HUDEP-2 (cell line): ENCODE results near the gene PHF13.
A peak's percentile ranks its signal among the peaks of the same experiment; 100 is the strongest.
"Not testable (repeated sequence)": the region's sequence is repeated elsewhere in the genome, so short reads cannot be mapped to it uniquely, and the experiment has no call there.

ENCODE experiments used
- DNase-seq, 76 experiments: peaks; one replicate each; lab custom pipeline; 2025; ENCODE audit not compliant: unreplicated experiment in 76 of 76; lab: John Stamatoyannopoulos, UW

Gene PHF13

DNA sequence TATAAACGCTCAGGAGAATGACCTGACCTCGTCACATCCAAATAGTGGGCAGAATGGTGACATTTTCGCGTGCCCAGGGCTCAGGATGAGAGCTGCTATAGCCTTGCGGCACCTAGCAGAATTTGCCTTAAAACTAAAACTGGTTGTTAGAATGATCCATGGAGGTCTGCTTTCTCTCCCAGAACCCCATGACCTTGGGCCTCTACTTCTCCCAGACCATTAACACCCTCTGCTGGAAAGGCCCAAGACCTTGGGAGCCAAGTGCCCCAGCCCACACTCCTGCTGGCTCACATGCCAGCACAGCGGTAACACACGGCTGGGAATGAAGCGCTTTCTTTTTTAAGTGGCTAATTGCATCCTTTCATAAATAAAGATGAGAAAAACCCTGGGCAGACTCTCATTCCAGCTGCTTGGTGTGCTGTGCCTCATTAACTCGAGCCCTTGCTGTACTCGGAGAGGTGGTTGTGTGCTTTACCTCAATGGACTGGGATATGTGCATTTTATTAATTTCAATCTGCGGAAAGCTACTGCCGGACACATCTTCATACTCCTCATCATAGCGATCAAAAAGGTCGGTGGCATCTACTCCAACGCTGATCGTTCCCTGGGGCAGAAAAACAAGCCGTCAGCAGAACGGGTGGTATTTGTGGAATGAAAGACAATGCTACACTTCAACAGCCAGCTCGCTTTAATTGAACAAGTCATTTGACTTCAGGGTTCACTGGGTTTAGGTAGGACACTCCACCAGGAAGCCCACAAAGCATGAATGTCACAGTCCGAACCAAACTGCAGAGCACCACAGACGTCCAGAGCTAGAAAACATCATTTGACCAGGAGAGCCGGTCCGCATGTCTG, 40.1 kb downstream of the PHF13 start:
- no peak for DNase-seq

DNA sequence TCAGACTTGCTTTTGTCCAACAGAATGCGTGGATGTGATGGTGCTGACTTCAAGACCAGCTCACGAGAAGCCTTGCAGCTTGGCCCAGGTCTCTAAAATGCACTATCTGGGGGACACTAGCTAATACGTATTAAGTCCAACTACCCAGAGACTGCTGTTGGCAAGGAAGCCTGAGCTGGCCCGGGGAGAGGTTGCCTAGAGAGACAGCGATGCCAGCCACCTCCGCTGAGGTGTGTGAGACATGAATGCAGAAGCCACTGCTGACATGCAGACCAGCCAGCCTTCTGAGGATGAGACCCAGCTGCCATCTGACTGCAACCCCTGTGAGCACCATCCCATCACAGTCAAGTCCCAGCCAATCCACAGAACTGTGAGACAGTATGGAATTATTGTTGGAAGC, 43.6 kb downstream of the PHF13 start:
- no peak for DNase-seq

DNA sequence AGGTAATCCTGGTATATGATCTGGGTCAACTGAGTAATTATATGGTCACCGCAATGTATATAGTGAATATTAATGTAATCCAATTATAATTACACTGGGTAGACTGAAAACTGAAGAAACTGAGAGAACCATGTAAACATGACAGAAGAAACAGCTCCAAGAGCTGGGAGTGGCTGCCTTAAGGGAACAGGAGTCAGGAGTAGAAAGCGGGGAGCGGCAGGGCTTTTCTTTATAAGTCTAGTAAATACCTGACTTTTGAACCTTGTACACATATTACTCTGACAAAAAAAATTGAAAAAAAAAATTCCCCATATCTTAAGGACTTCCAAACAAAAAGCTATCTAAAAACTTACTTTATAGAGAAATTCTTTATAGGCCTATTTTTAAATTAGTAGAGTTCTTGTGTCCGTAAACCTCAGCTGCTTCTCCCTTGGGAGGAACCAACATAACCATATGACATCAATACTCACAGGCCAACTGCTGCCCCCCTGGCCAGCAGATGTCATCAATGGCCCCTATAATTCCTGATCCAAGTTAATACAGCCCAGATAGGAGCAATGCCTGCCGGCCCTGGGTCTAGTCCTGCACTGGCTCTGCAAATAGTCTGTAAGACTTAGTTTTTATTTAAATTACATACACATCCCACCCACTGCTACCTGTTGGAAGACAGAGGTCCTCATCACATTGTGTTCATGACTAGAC, 45.0 kb downstream of the PHF13 start:
- no peak for DNase-seq

DNA sequence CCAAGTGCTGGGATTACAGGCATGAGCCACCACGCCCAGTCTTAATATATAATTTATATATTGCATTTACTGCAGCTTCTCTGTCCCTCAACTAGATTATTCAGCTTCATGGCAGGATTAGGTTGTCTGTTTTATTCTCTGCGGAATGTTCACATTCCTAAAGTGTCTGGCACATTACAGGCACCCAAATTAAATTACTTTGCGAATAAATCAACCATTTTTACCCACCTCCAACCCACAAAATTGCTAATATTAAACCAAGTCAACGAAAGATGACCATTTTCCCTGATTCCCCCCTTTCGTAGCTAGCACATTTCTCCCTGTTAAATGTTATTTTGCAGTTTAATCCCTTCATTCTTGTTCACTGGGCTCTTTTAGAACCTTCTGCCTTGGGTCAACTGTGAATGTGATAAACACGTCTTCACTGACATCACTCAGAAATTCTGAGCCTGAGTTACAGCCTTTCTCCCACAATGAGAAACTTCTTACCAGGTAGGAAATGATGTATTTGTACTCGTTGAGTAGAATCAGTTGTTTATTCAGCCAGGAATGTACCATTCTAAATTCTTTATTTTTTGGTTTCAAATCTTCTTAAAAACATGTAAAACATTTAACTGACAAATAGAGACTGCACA, 47.0 kb downstream of the PHF13 start:
- no peak for DNase-seq

DNA sequence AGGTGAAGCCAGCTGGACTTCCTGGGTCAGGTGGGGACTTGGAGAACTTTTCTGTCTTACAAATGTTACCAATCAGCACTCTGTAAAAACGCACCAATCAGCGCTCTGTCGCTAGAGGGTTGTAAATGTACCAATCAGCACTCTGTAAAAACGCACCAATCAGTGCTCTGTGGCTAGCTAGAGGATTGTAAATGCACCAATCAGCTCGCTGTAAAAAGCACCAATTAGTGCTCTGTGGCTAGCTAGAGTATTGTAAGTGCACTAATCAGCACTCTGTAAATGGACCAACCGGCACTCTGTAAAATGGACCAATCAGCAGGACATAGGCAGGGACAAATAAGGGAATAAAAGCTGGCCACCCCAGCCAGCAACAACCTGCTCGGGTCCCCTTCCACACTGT, 48.9 kb downstream of the PHF13 start:
- not testable (repeated sequence) for DNase-seq

DNA sequence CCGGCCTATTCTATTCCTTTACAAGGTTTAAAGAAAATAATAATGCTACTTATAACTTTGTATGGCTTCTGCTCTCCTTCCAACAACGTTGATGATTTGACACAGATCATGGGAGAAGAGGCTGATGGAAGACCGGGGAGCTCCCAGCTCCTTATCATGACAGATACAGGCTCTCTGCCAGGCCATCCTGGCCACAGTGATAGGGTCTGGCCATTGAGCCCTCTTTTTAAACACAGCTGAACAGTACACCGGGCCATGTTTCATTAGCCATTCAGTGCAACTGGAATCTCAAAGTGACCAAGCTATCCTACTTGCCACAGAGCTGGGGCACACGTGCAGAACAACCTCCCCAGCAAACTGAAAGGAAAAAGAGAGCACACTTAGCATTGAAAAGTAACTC, 53.2 kb downstream of the PHF13 start:
- DNase-seq = peak in 72 of 76 experiments; percentile 12 to 83 (median 56)

DNA sequence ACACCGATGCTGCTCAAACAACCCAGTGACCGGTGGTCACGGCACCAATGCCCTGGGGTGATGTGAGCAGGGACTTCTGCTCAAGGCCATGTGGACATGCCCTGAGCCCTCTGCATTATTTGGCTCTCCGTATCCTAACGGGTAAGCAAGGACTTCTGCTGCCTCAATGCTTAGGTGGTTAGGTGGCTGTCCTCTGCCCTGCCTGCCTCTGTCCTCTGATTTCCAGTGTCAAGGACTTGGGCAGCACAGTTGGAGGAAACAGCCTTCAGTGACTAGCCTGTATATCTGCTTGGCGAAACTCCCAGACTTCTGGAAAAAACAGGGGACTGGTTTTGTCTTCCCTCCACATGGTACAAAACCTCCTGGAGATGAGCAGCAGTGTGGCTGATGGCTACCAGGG, 53.6 kb downstream of the PHF13 start:
- peak in 6 of 76 experiments; percentile 3 to 35 (median 10) for DNase-seq

DNA sequence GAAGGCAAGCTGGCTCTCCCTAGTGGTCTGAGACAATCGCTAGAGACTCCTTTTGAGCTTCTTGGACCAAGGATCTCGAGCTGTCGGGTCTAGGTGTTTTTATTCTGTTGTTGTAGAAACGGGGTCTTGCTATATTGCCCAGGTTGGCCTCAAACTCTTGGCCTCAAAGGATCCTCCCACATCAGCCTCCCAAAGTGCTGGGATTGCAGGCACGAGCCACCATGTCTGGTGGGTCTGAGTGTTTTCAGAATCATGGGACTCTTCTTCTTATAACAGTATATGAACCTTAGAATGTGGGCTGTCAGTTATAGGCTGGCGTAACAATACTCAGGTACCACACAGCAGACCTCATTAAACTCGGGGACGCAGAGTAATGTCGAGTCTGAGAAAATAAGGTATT, 55.0 kb downstream of the PHF13 start:
- no peak for DNase-seq

DNA sequence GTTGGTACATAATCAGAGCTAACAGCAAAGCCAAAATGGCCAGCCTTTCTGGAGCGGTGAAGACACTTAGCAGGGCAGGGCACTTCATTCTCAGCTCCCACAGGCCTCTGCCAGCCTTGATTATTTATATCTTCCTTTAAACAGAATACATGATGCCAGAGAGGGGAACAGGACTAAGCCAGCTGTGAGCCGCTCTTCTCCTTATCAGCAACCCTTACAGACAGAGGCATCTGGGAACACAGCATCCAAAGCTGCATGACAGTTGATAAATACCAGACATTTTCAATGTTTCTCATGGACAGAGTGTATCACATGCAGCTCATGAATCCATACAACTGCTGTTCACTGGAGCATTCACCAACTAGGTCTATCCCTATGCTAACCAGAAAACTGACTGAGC, 59.0 kb downstream of the PHF13 start:
- DNase-seq = peak in 72 of 76 experiments; percentile 32 to 96 (median 80)
